PC-9 (cell line): ENCODE measurements around the gene FERMT3. TPM values are rescaled to one million over a fixed set of nuclear protein-coding genes. Genes with fewer than 3 reads are reported as not detected.

Experiments
- BruUV-seq: library from RNA; stranded (reverse); fragments of 400-500 nt; replicated peaks from 2 replicates; lab custom pipeline; 2021; lab: Mats Ljungman, UMichigan
- CTCF ChIA-PET: fragments of 300-600 bp; sonication (Branson Sonifier 250); formaldehyde crosslinking; loops from one replicate; lab custom pipeline; 2022; ENCODE audit warnings: antibody characterized with exemption; lab: Charles Lee
- POLR2A ChIA-PET: fragments of 300-600 bp; sonication (Branson Sonifier 250); formaldehyde crosslinking; loops from one replicate; lab custom pipeline; 2022; ENCODE audit warnings: antibody characterized with exemption; ENCODE audit not compliant: unreplicated experiment; lab: Charles Lee
- DNase-seq, 2 experiments: peaks; one replicate each; pipeline versions ENCODE4 v3.0.0 to v3.0.0-alpha.2; 2015 to 2022; ENCODE audit warnings: mixed read lengths in 1 of 2
- H2AFZ ChIP-seq: fragments of 200-600 bp; sonication (generic); 2 replicates; pipeline ENCODE4 v1.8.1; 2017; ENCODE audit warnings: antibody characterized with exemption
- H3F3A ChIP-seq: fragments of 200-600 bp; sonication (generic); 2 replicates; pipeline ENCODE4 v1.8.1; 2017; ENCODE audit warnings: antibody characterized with exemption, mild to moderate bottlenecking, low read depth; ENCODE audit not compliant: insufficient read depth
- H3K27ac ChIP-seq: fragments of 200-600 bp; sonication (generic); 2 replicates; pipeline ENCODE4 v1.6.1; 2016; ENCODE audit warnings: mixed run types
- H3K27me3 ChIP-seq: fragments of 200-600 bp; sonication (generic); 2 replicates; pipeline ENCODE4 v1.6.1; 2016; ENCODE audit warnings: low read depth, mixed run types; ENCODE audit not compliant: insufficient read depth
- H3K36me3 ChIP-seq: fragments of 200-600 bp; sonication (generic); 2 replicates; pipeline ENCODE4 v1.6.1; 2016; ENCODE audit warnings: low read depth, mixed run types
- H3K4me1 ChIP-seq: fragments of 200-600 bp; sonication (generic); replicated peaks from 2 replicates; pipeline ENCODE4 v1.6.1; 2016; ENCODE audit warnings: mixed run types; ENCODE audit not compliant: insufficient read depth
- H3K4me2 ChIP-seq: fragments of 200-600 bp; sonication (generic); 2 replicates; pipeline ENCODE4 v1.6.1; 2017; ENCODE audit warnings: mixed run types
- H3K4me3 ChIP-seq: fragments of 200-600 bp; sonication (generic); 2 replicates; pipeline ENCODE4 v1.6.1; 2016; ENCODE audit warnings: mixed run types
- H3K79me2 ChIP-seq: fragments of 200-600 bp; sonication (generic); 2 replicates; pipeline ENCODE4 v1.6.1; 2017; ENCODE audit warnings: low read depth, mixed run types
- H3K9me2 ChIP-seq: fragments of 200-600 bp; sonication (generic); 2 replicates; pipeline ENCODE4 v1.8.1; 2017; ENCODE audit warnings: mild to moderate bottlenecking; ENCODE audit not compliant: insufficient read depth
- H3K9me3 ChIP-seq: fragments of 200-600 bp; sonication (generic); 2 replicates; pipeline ENCODE4 v1.8.1; 2016; ENCODE audit warnings: low read depth; ENCODE audit not compliant: insufficient read depth
- H4K20me1 ChIP-seq: fragments of 200-600 bp; sonication (generic); 2 replicates; pipeline ENCODE4 v1.8.1; 2017; ENCODE audit not compliant: insufficient read depth
- CTCF ChIP-seq: fragments of 200-600 bp; sonication (generic); conservative IDR thresholded peaks from 2 replicates; pipeline ENCODE4 v1.6.1; 2017; ENCODE audit warnings: mixed run types, antibody characterized with exemption, mild to moderate bottlenecking, moderate library complexity
- EZH2 ChIP-seq: fragments of 200-600 bp; sonication (generic); IDR thresholded peaks from 2 replicates; pipeline ENCODE4 v1.8.0; 2017; ENCODE audit warnings: antibody characterized with exemption, low read depth
- intact Hi-C: fragments of 100-400 bp; cut with micrococcal nuclease; formaldehyde crosslinking; loops from one replicate; pipeline ENCODE4 v1.10.0; 2022; ENCODE audit not compliant: unreplicated experiment
- total RNA-seq: library from RNA; stranded (reverse); gene quantifications from 2 replicates; pipeline ENCODE4 v1.2.3, GENCODE V29; 2021

Gene FERMT3
- total RNA-seq, 1 experiment from 2014 or later: 5.0 TPM

GRCh38 chr11:64231546-64231945, 25.0 kb downstream of the FERMT3 start:
- no peak for TF ChIP-seq CTCF
- no peak for TF ChIP-seq EZH2
- Histone ChIP-seq H3K27me3 (no peaks in the 10 kb centered on the region), H3F3A (peaks cover 24% of the 10 kb centered on the region), H3K9me3 (no peaks in the 10 kb centered on the region), H3K36me3 (no peaks in the 10 kb centered on the region), H2AFZ (no peak overlapping the region), H4K20me1 (peaks cover 16% of the 10 kb centered on the region), H3K9me2 (no peaks in the 10 kb centered on the region), H3K4me1 (peaks cover 35% of the 10 kb centered on the region), H3K4me3 (no peak overlapping the region), H3K27ac (no peak overlapping the region), H3K4me2 (peak overlapping the region; percentile 76; the same call in 1 of the 2 replicates), H3K79me2 (peaks cover 32% of the 10 kb centered on the region)
- ChIA-PET CTCF (interaction anchor here (0.6 kb wide), 1 partner anchor 70 kb away, joined by 3 read pairs; no protein-coding TSS in a partner anchor), POLR2A (interaction anchor here (0.6 kb wide), 1 partner anchor 21 kb away, joined by 3 read pairs; no protein-coding TSS in a partner anchor)
- DNase-seq: no peak
- intact Hi-C loops: loop anchor here (5.0 kb wide), 1 partner anchor 44 kb away; the partner anchor contains the start of gene STIP1
- no TSS peak for BruUV-seq

DNA sequence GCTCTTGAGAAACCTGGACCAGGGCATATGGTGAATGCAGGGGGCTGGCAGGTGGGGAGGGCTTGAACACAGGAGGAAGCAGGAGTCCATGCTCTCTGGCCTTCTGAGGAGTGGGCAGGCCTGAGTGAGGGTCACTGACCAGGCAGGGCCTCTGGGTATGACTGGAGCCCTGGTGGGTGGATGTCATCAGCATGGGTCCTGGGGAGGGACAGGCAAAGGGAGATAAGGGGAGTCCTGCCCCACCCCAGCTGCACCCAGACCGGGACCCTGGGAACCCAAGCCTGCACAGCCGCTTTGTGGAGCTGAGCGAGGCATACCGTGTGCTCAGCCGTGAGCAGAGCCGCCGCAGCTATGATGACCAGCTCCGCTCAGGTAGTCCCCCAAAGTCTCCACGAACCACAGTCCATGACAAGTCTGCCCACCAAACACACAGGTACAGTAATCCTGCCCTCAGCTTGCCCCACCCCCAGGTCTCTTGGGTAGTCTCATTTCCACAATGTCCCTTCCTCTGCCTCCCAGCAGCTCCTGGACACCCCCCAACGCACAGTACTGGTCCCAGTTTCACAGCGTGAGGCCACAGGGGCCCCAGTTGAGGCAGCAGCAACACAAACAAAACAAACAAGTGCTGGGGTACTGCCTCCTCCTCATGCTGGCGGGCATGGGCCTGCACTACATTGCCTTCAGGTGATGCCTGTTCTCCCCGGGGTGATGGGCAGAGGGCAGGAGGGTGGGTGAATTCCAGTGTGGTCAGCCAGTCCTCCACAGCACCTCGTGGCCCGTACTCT, 25.9 kb downstream of the FERMT3 start:
- Histone ChIP-seq H4K20me1 (peaks cover 15% of the 10 kb centered on the region), H3K79me2 (peaks cover 23% of the 10 kb centered on the region), H3K27me3 (no peaks in the 10 kb centered on the region), H3K36me3 (no peaks in the 10 kb centered on the region; the same call in 1 of the 2 replicates), H3K9me2 (no peaks in the 10 kb centered on the region), H3F3A (peaks cover 24% of the 10 kb centered on the region), H3K4me1 (peaks cover 31% of the 10 kb centered on the region), H2AFZ (no peak overlapping the region), H3K9me3 (no peaks in the 10 kb centered on the region), H3K4me3 (no peak overlapping the region), H3K4me2 (no peak overlapping the region), H3K27ac (no peak overlapping the region)
- BruUV-seq: no TSS peak
- POLR2A ChIA-PET: interaction anchor here (0.5 to 0.7 kb wide), 3 partner anchors 9 to 99 kb away, joined by 3 read pairs; partner anchors contain the start of gene FKBP2
- intact Hi-C loops: loop anchor here (5.0 kb wide), 1 partner anchor 45 kb away; the partner anchor contains the start of gene STIP1
- TF ChIP-seq CTCF (no peak), EZH2 (no peak)
- DNase-seq: no peak
- CTCF ChIA-PET: interaction anchor here (0.6 kb wide), 1 partner anchor 69 kb away, joined by 3 read pairs; no protein-coding TSS in a partner anchor

- H3K4me3 ChIP-seq: no peak overlapping the region
- no peaks in the 10 kb centered on the region for H3K9me3 ChIP-seq
- peaks cover 25% of the 10 kb centered on the region for H3K4me1 ChIP-seq
- no peaks in the 10 kb centered on the region for H3K9me2 ChIP-seq
- no TSS peak for BruUV-seq
- no peak for DNase-seq
- no peak overlapping the region; the same call in 1 of the 2 replicates for H3K4me2 ChIP-seq
- peaks cover 18% of the 10 kb centered on the region for H3K79me2 ChIP-seq
- no peaks in the 10 kb centered on the region for H3K27me3 ChIP-seq
- CTCF ChIA-PET: no interaction called here
- no peak for TF ChIP-seq EZH2
- no peak for TF ChIP-seq CTCF
- POLR2A ChIA-PET: interaction anchor here (0.5 to 0.7 kb wide), 2 partner anchors 8 to 99 kb away, joined by 3 read pairs; partner anchors contain the start of gene FKBP2
- H3K27ac ChIP-seq: no peak overlapping the region
- intact Hi-C loops: loop anchor here (5.0 kb wide), 1 partner anchor 46 kb away; the partner anchor contains the start of gene STIP1
- H3F3A ChIP-seq: peaks cover 27% of the 10 kb centered on the region
- H4K20me1 ChIP-seq: peaks cover 13% of the 10 kb centered on the region
- no peaks in the 10 kb centered on the region; the same call in 1 of the 2 replicates for H3K36me3 ChIP-seq
- no peak overlapping the region for H2AFZ ChIP-seq
These were observed 26.4 kb downstream of the FERMT3 start for GRCh38 chr11:64232967-64233315.
